Muscle layer of colon (tissue), 2 donors: Measurements from ENCODE around the gene RTL3.

ENCODE experiments used
- H3K27ac ChIP-seq: one replicate; pipeline ENCODE4 v1.7.0; 2013; ENCODE audit warnings: low read depth, mild to moderate bottlenecking, low read length, moderate library complexity
- H3K27me3 ChIP-seq, 2 donors: one replicate each; pipeline ENCODE4 v1.7.0; 2013; ENCODE audit warnings: low read length in 2 of 2, mild to moderate bottlenecking in 2 of 2; ENCODE audit not compliant: insufficient read depth in 2 of 2, control insufficient read depth in 1 of 2
- H3K36me3 ChIP-seq: one replicate; pipeline ENCODE4 v1.7.0; 2013; ENCODE audit warnings: mild to moderate bottlenecking, low read length; ENCODE audit not compliant: insufficient read depth
- H3K4me1 ChIP-seq: one replicate; pipeline ENCODE4 v1.7.0; 2013; ENCODE audit warnings: mild to moderate bottlenecking, low read length; ENCODE audit not compliant: insufficient read depth
- H3K4me3 ChIP-seq, 2 donors: one replicate each; pipeline ENCODE4 v1.7.0; 2013; ENCODE audit warnings: low read length in 2 of 2, low read depth in 1 of 2, mild to moderate bottlenecking in 1 of 2, moderate library complexity in 1 of 2
- H3K9ac ChIP-seq: one replicate; pipeline ENCODE4 v1.7.0; 2013; ENCODE audit warnings: low read length
- H3K9me3 ChIP-seq: one replicate; pipeline ENCODE4 v1.7.0; 2013; ENCODE audit warnings: mild to moderate bottlenecking, low read length
- donor health status: abdominal sarcoma.
- donor health status: Adenocarcinoma of cecum.

RTL3 gene

GRCh38 chrX:78614264-78614663 is 44.9 kb downstream of the RTL3 start:
- H3K27me3 ChIP-seq = no peaks in the 10 kb centered on the region
- no peaks in the 10 kb centered on the region for H3K9me3 ChIP-seq
- no peak overlapping the region for H3K9ac ChIP-seq
- H3K36me3 ChIP-seq = no peaks in the 10 kb centered on the region
- H3K27ac ChIP-seq = no peak overlapping the region
- H3K4me3 ChIP-seq = no peak overlapping the region
- H3K4me1 ChIP-seq = no peaks in the 10 kb centered on the region
